HepG2 (cell line): ENCODE data around the gene TREM1. TPM values are rescaled to one million over a fixed set of nuclear protein-coding genes. Genes with fewer than 3 reads are reported as not detected.

ENCODE experiments used
- ATAC-seq: fragments of 200-7000 bp; cut with Tn5 transposase; 3 replicates; pipeline ENCODE4 v1.9.1; 2020; ENCODE audit warnings: mild to moderate bottlenecking, moderate library complexity
- BruUV-seq: library from RNA; stranded (reverse); fragments of 400-500 nt; replicated peaks from 2 replicates; lab custom pipeline; 2021; lab: Mats Ljungman, UMichigan
- CTCF ChIA-PET: fragments of 300-600 bp; formaldehyde crosslinking; extraction: SDS; loops from one replicate; lab custom pipeline; 2021; ENCODE audit warnings: low total read pairs, inconsistent platforms, low intra/inter-chr PET ratio; lab: Yijun Ruan, JAX
- POLR2A ChIA-PET: fragments of 350-600 bp; sonication (Branson Sonifier 250); formaldehyde crosslinking; loops from one replicate; lab custom pipeline; 2020; ENCODE audit warnings: antibody characterized with exemption, inconsistent platforms; lab: Yijun Ruan, JAX
- DNase-seq: peaks from one replicate; pipeline ENCODE4 v3.0.0-alpha.2; 2015; ENCODE audit warnings: low spot score
- FAIRE-seq: peaks from 3 replicates; lab custom pipeline; 2011; peaks lifted over from hg19 to GRCh38; lab: Jason Lieb, UNC
- H2AFZ ChIP-seq: one replicate; pipeline ENCODE4 v1.6.1; 2011; ENCODE audit warnings: low read length, inconsistent platforms
- H3K27ac ChIP-seq: fragments of 300-600 bp; 3 replicates; pipeline ENCODE4 v1.8.0; 2011; ENCODE audit warnings: mixed run types, mild to moderate bottlenecking, mixed read lengths, low read length, inconsistent platforms; ENCODE audit not compliant: insufficient read depth; ENCODE audit errors: extremely low read length
- H3K27me3 ChIP-seq, 2 experiments: fragments of 200-600 bp in 1 of 2; 2 replicates in 1 of 2; 3 replicates in 1 of 2; pipeline versions ENCODE4 v1.6.0 to v1.8.0; 2011; ENCODE audit warnings: low read length in 2 of 2, mild to moderate bottlenecking in 2 of 2, moderate library complexity in 2 of 2, inconsistent platforms in 1 of 2; ENCODE audit not compliant: insufficient read depth in 2 of 2, control insufficient read depth in 1 of 2
- H3K36me3 ChIP-seq, 2 experiments: fragments of 200-600 bp in 1 of 2; replicated peaks in 1 of 2; 2 replicates in 1 of 2; 3 replicates in 1 of 2; pipeline versions ENCODE4 v1.5.1 to v1.8.0; 2011; ENCODE audit warnings: low read length in 2 of 2, inconsistent platforms in 1 of 2; ENCODE audit not compliant: insufficient read depth in 2 of 2, control insufficient read depth in 1 of 2
- H3K4me1 ChIP-seq: 2 replicates; pipeline ENCODE4 v1.5.1; 2012; ENCODE audit warnings: low read length, inconsistent platforms; ENCODE audit not compliant: insufficient read depth
- H3K4me2 ChIP-seq: 2 replicates; pipeline ENCODE4 v1.6.0; 2011; ENCODE audit warnings: low read depth, low read length, inconsistent platforms
- H3K4me3 ChIP-seq, 3 experiments: fragments of 200-600 bp in 1 of 3; sonication (generic), shearing (Covaris generic) in 1 of 3; replicated peaks in 1 of 3; 2 replicates each; pipeline ENCODE4 v1.5.1; 2011 to 2016; ENCODE audit warnings: low read length in 3 of 3, inconsistent platforms in 2 of 3, low read depth in 2 of 3, mild to moderate bottlenecking in 2 of 3, control low read depth in 1 of 3, mixed read lengths in 1 of 3; ENCODE audit not compliant: insufficient read depth in 1 of 3
- H3K79me2 ChIP-seq: one replicate; pipeline ENCODE4 v1.6.1; 2011; ENCODE audit warnings: low read length, inconsistent platforms; ENCODE audit not compliant: insufficient read depth
- H3K9ac ChIP-seq: 2 replicates; pipeline ENCODE4 v1.6.0; 2011; ENCODE audit warnings: mild to moderate bottlenecking, low read depth, low read length, inconsistent platforms; ENCODE audit not compliant: insufficient read depth
- H3K9me3 ChIP-seq: 2 replicates; pipeline ENCODE4 v1.5.1; 2012; ENCODE audit warnings: mild to moderate bottlenecking, low read length
- H4K20me1 ChIP-seq: 2 replicates; pipeline ENCODE4 v1.6.0; 2011; ENCODE audit warnings: inconsistent platforms, mild to moderate bottlenecking, low read length, moderate library complexity; ENCODE audit not compliant: insufficient read depth
- NR0B2 ChIP-seq: sonication (generic); formaldehyde crosslinking; IDR thresholded peaks from 2 replicates; pipeline ENCODE4 v1.4.0; 2020; ENCODE audit warnings: mild to moderate bottlenecking, missing genetic modification reagents
- RBM22 ChIP-seq: fragments of 200-400 bp; formaldehyde crosslinking; optimal IDR thresholded peaks from 2 replicates; pipeline ENCODE3; 2017; ENCODE audit warnings: mild to moderate bottlenecking, low read length, moderate library complexity
- SP5 ChIP-seq: IDR thresholded peaks from 2 replicates; pipeline ENCODE4 v1.6.1; 2016; ENCODE audit warnings: low read depth, borderline replicate concordance
- SRF ChIP-seq: IDR thresholded peaks from 2 replicates; pipeline ENCODE4 v1.6.1; 2011; ENCODE audit warnings: mild to moderate bottlenecking, low read depth, low read length, moderate library complexity
- TRIM24 ChIP-seq: sonication (generic); formaldehyde crosslinking; IDR thresholded peaks from 2 replicates; pipeline ENCODE4 v1.8.0; 2022; ENCODE audit warnings: mild to moderate bottlenecking, missing genetic modification reagents
- ZFP37 ChIP-seq: sonication (generic); formaldehyde crosslinking; IDR thresholded peaks from 2 replicates; pipeline ENCODE4 v1.4.0; 2020; ENCODE audit warnings: missing genetic modification reagents, borderline replicate concordance
- ZNF414 ChIP-seq: sonication (generic); formaldehyde crosslinking; IDR thresholded peaks from 2 replicates; pipeline ENCODE4 v1.5.0; 2020; ENCODE audit warnings: missing genetic modification reagents
- ZNF430 ChIP-seq: sonication (generic); formaldehyde crosslinking; IDR thresholded peaks from 2 replicates; pipeline ENCODE4 v1.9.0; 2021; ENCODE audit warnings: mild to moderate bottlenecking, missing genetic modification reagents
- ZNF724P ChIP-seq: sonication (generic); formaldehyde crosslinking; IDR thresholded peaks from 2 replicates; pipeline ENCODE4 v1.8.0; 2022; ENCODE audit warnings: missing genetic modification reagents, borderline replicate concordance
- WGBS: methylation state at CpG from one replicate; pipeline ENCODE4 v1.1.6; 2017; ENCODE audit warnings: low lambda C conversion rate; 5-methylcytosine and 5-hydroxymethylcytosine counted together
- in situ Hi-C: cut with HindIII; loops from 2 replicates; pipeline ENCODE4 v1.10.0; 2017; ENCODE audit warnings: low pct_unique_long_range_greater_than_20kb; ENCODE audit not compliant: extremely low pct_ligation_motif_present
- intact Hi-C: fragments of 100-400 bp; cut with micrococcal nuclease; formaldehyde crosslinking; loops from one replicate; pipeline ENCODE4 v1.10.0; 2022; ENCODE audit not compliant: unreplicated experiment
- polyA plus RNA-seq, 8 experiments: library from polyadenylated mRNA; depleted of rRNA in 3 of 8; stranded (reverse) in 7 of 8; unstranded in 1 of 8; fragments of >200 nt; fragmentation: Illumina TruSeq in 4 of 8; extraction: Trizol in 4 of 8; gene quantifications; 2 replicates each; pipeline versions ENCODE4 v1.2.1 to v1.2.3, GENCODE V29; 2011 to 2016; ENCODE audit warnings: low read depth in 4 of 8, missing spikeins in 1 of 8, mixed read lengths in 1 of 8; ENCODE audit not compliant: insufficient read depth in 1 of 8
- total RNA-seq, 5 experiments: library from RNA; depleted of rRNA; stranded (reverse); fragments of >200 nt; fragmentation: Illumina TruSeq; extraction: Trizol; gene quantifications; 2 replicates each; pipeline ENCODE4 v1.2.3, GENCODE V29; 2016; ENCODE audit warnings: low read depth in 1 of 5
- TF ChIP-seq, protein P1 (sequence below): sonication (generic); formaldehyde crosslinking; IDR thresholded peaks from 2 replicates; pipeline ENCODE4 v1.5.1; 2020; ENCODE audit warnings: missing genetic modification reagents, mild to moderate bottlenecking, borderline replicate concordance
- TF ChIP-seq, protein P2 (sequence below): sonication (generic); formaldehyde crosslinking; IDR thresholded peaks from 2 replicates; pipeline ENCODE4 v1.5.0; 2020; ENCODE audit warnings: missing genetic modification reagents
- TF ChIP-seq, protein P3 (sequence below): sonication (generic); formaldehyde crosslinking; IDR thresholded peaks from 2 replicates; pipeline ENCODE4 v1.8.0; 2022; ENCODE audit warnings: missing genetic modification reagents, mild to moderate bottlenecking, moderate library complexity, borderline replicate concordance

Gene TREM1
- total and polyA plus RNA-seq, 2 of the 13 experiments (the other 11 are each of a cell fraction or from before 2014, with no cell fraction given) = 0.49 TPM; not detected in 1

DNA sequence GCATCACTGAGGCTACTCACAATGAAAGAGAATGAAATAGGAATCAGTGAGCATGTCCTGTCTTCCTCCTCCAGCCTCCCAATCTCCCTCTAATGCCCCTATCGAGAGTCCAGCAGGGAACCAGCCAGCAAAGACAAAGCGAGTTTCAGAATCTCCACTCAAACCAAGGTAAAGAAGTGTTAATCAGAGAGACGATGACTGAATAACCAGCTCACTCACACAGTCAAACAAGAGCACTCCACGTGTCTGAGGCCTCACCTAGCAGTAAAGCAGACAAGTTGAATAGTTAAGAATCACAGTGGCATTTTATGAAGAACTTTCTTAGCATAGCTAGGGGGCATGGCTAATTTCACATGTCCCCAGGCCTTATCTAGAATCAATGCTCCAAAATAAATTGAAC, 3.3 kb upstream of the TREM1 start (continued):
- no peak for TF ChIP-seq SRF
- no peak for TF ChIP-seq TRIM24
- no peak for TF ChIP-seq ZNF414 (CRISPR knock-in tag)
- TF ChIP-seq, protein P1, sequence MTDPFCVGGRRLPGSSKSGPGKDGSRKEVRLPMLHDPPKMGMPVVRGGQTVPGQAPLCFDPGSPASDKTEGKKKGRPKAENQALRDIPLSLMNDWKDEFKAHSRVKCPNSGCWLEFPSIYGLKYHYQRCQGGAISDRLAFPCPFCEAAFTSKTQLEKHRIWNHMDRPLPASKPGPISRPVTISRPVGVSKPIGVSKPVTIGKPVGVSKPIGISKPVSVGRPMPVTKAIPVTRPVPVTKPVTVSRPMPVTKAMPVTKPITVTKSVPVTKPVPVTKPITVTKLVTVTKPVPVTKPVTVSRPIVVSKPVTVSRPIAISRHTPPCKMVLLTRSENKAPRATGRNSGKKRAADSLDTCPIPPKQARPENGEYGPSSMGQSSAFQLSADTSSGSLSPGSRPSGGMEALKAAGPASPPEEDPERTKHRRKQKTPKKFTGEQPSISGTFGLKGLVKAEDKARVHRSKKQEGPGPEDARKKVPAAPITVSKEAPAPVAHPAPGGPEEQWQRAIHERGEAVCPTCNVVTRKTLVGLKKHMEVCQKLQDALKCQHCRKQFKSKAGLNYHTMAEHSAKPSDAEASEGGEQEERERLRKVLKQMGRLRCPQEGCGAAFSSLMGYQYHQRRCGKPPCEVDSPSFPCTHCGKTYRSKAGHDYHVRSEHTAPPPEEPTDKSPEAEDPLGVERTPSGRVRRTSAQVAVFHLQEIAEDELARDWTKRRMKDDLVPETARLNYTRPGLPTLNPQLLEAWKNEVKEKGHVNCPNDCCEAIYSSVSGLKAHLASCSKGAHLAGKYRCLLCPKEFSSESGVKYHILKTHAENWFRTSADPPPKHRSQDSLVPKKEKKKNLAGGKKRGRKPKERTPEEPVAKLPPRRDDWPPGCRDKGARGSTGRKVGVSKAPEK (CRISPR knock-in tag) = no peak
- no peak for TF ChIP-seq ZNF724P (CRISPR knock-in tag)
- TF ChIP-seq, protein P2, sequence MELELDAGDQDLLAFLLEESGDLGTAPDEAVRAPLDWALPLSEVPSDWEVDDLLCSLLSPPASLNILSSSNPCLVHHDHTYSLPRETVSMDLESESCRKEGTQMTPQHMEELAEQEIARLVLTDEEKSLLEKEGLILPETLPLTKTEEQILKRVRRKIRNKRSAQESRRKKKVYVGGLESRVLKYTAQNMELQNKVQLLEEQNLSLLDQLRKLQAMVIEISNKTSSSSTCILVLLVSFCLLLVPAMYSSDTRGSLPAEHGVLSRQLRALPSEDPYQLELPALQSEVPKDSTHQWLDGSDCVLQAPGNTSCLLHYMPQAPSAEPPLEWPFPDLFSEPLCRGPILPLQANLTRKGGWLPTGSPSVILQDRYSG (CRISPR knock-in tag) = no peak
- TF ChIP-seq RBM22 = no peak
- TF ChIP-seq SP5 (CRISPR knock-in tag) = no peak

- no peak overlapping the region for H2AFZ ChIP-seq
- BruUV-seq = no TSS peak
- in situ Hi-C loops = no loop called here
- H3K9me3 ChIP-seq = no peaks in the 10 kb centered on the region
- no peak for DNase-seq
- ChIA-PET CTCF (no interaction called here), POLR2A (no interaction called here)
- peaks cover 5% of the 10 kb centered on the region for H3K4me1 ChIP-seq
- no peak for FAIRE-seq
- no peak overlapping the region for H3K27ac ChIP-seq
- H3K36me3 ChIP-seq = no peaks in the 10 kb centered on the region
- no peaks in the 10 kb centered on the region for H4K20me1 ChIP-seq
- no peak overlapping the region for H3K4me2 ChIP-seq
- WGBS = 48% methylated on average over 2 of the region's 2 CpGs
- intact Hi-C loops = no loop called here
- no peak for ATAC-seq
- no peak overlapping the region for H3K4me3 ChIP-seq
- peaks cover 6 to 43% of the 10 kb centered on the region in 2 experiments; a peak in 4 of 5 replicates for H3K27me3 ChIP-seq
- H3K9ac ChIP-seq = no peak overlapping the region
- no peaks in the 10 kb centered on the region for H3K79me2 ChIP-seq
- TF ChIP-seq, protein P3, sequence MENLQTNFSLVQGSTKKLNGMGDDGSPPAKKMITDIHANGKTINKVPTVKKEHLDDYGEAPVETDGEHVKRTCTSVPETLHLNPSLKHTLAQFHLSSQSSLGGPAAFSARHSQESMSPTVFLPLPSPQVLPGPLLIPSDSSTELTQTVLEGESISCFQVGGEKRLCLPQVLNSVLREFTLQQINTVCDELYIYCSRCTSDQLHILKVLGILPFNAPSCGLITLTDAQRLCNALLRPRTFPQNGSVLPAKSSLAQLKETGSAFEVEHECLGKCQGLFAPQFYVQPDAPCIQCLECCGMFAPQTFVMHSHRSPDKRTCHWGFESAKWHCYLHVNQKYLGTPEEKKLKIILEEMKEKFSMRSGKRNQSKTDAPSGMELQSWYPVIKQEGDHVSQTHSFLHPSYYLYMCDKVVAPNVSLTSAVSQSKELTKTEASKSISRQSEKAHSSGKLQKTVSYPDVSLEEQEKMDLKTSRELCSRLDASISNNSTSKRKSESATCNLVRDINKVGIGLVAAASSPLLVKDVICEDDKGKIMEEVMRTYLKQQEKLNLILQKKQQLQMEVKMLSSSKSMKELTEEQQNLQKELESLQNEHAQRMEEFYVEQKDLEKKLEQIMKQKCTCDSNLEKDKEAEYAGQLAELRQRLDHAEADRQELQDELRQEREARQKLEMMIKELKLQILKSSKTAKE (CRISPR knock-in tag) = no peak
- TF ChIP-seq NR0B2 (CRISPR knock-in tag) (no peak), ZFP37 (CRISPR knock-in tag) (no peak), ZNF430 (CRISPR knock-in tag) (no peak)
Observed at GRCh38 chr6:41288754-41289129, 2.3 kb upstream of the TREM1 start.
